ENCODE results near the gene TTLL9. TPM values are rescaled to one million over a fixed set of nuclear protein-coding genes. Genes with fewer than 3 reads are reported as not detected.

TTLL9 gene
- total RNA-seq, 1 donor from 2014 or later = 0.05 TPM

DNA sequence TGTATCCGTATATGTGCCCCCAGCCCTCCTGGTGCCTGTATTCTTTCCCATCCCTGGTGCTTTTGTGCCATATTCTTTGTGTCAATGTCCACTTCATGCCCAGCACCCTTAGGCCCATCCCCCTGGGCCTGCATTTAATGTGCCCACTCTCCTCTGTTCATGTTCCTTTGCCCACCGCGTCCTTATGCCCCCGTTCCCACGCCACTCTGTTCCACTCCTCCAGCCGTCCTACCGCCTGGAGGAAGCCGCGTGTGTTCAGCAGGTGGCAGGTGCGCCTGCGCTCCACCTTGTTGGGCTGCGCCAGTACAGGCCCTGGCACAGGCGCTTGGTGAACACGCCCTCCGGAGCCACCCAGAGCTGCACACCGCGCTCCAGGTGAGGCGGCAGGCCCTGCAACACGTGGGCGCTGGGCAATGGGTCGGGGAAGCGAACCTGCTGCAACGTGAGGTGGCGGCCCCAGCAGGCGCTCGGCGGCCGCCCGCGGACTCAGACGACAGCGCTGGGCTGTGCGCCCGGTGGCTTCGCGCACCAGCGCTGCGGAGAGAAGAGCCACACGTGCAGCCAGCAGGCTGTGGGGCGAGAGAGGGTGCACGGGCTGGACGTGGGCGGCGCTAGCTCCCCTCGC, 21.0 kb upstream of the TTLL9 start:
- DNase-seq = no peak
- no peak overlapping the region for H3K4me3 ChIP-seq

DNA sequence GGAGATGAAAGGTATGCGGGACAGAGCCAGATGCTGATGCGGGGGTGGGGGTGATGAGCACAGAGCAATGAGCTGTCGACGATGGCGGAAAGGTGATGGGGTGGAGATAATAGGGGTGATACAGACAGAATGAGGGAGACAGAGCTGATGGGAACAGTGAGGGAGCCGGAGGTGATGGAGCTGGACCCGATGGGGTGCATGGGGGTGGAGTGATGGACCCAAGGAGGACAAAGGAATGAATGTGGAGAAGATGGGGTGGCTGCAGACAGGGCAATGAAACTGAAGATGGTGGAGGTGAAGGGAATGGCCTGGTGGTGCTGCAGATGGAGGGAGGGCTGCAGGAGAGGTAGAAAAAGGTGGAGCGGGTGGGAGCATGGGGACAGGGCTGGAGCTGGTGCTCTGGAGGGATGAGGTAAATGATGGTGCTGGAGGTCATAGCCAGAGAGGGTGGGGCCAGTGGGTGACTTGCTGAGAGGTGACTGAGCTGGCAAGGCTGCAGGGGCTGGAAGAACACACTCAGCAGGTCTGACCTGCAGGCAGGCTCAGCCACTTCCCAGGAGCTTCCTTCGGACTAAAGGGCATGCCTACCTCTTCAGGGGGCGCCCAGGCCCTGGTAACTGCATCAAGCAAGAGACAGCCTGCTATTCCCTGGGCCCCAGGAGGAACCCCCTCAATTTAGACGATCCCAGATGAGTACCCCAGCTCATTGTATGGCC, 19.0 kb upstream of the TTLL9 start:
- Histone ChIP-seq H3K4me1 (peaks cover under 1% of the 10 kb centered on the region), H3K36me3 (no peaks in the 10 kb centered on the region), H3K27me3 (ENCODE audit: low read depth) (peaks cover 80% of the 10 kb centered on the region), H3K4me3 (no peak overlapping the region), H3K9me3 (replicated peaks) (no peaks in the 10 kb centered on the region), H3K27ac (replicated peaks) (no peak overlapping the region)
- intact Hi-C loops (cut with micrococcal nuclease) = loop anchor here (10.0 kb wide), 1 partner anchor 103 kb away; the partner anchor contains the start of gene PDRG1
- no peak for DNase-seq
- TF ChIP-seq, protein P1, sequence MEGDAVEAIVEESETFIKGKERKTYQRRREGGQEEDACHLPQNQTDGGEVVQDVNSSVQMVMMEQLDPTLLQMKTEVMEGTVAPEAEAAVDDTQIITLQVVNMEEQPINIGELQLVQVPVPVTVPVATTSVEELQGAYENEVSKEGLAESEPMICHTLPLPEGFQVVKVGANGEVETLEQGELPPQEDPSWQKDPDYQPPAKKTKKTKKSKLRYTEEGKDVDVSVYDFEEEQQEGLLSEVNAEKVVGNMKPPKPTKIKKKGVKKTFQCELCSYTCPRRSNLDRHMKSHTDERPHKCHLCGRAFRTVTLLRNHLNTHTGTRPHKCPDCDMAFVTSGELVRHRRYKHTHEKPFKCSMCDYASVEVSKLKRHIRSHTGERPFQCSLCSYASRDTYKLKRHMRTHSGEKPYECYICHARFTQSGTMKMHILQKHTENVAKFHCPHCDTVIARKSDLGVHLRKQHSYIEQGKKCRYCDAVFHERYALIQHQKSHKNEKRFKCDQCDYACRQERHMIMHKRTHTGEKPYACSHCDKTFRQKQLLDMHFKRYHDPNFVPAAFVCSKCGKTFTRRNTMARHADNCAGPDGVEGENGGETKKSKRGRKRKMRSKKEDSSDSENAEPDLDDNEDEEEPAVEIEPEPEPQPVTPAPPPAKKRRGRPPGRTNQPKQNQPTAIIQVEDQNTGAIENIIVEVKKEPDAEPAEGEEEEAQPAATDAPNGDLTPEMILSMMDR (IDR thresholded peaks at IDR 0.05; ENCODE audit: borderline replicate concordance) = no peak

More for the DNA sequence above, 21.0 kb upstream of the TTLL9 start:
- TF ChIP-seq, protein P1 (IDR thresholded peaks at IDR 0.05; ENCODE audit: borderline replicate concordance) = no peak
- Histone ChIP-seq H3K4me1 (peaks cover 3% of the 10 kb centered on the region), H3K9me3 (replicated peaks) (no peaks in the 10 kb centered on the region), H3K27me3 (ENCODE audit: low read depth) (peaks cover 60% of the 10 kb centered on the region), H3K27ac (replicated peaks) (no peak overlapping the region), H3K36me3 (no peaks in the 10 kb centered on the region)
- intact Hi-C loops (cut with micrococcal nuclease) = no loop called here

DNA sequence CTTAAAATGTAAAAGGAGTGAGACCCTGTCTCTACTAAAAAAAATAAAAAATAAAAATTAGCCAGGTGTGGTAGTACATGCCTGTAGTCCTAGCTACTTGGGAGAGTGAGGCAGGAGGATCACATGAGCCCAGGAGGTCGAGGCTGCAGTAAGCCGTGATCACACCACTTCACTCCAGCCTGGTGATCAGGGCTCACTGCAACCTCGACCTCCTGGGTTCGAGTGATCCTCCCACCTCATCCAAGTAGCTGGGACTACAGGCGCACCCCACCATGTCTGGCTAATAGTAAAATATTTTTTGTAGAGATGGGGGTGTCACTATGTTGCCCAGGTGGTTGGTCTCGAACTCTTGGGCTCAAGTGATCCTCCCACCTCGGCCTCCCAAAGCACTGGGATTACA, 17.0 kb upstream of the TTLL9 start:
- Histone ChIP-seq H3K27ac (replicated peaks) (no peak overlapping the region), H3K9me3 (replicated peaks) (no peaks in the 10 kb centered on the region), H3K4me1 (no peaks in the 10 kb centered on the region), H3K36me3 (no peaks in the 10 kb centered on the region), H3K4me3 (no peak overlapping the region), H3K27me3 (ENCODE audit: low read depth) (peaks cover 95% of the 10 kb centered on the region)
- intact Hi-C loops (cut with micrococcal nuclease) = loop anchor here (10.0 kb wide), 1 partner anchor 101 kb away; the partner anchor contains the start of gene PDRG1
- TF ChIP-seq, protein P1 (IDR thresholded peaks at IDR 0.05; ENCODE audit: borderline replicate concordance) = no peak
- DNase-seq = no peak

DNA sequence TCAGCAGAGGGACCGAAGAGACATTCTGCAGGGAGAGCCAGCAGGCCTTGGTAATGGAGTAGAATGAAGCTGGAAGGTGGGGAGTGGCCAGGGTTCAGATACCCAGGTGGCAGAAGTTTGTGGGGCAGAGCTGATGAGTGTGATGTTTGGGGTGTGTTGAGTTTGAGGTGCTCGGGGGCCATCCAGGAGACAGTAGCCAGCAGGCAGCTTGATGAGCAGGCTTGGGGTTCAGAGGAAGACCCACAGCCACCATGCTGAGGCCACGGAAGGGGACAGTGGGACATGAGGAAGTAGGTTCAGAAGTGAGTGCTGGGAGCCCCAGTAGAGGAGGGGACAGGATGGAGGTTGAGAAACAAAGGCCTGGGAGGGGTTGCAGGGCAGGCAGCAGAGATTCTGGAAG, 13.9 kb upstream of the TTLL9 start:
- Histone ChIP-seq H3K9me3 (replicated peaks) (no peaks in the 10 kb centered on the region), H3K4me1 (peaks cover 17% of the 10 kb centered on the region), H3K4me3 (no peak overlapping the region), H3K27ac (replicated peaks) (no peak overlapping the region), H3K27me3 (ENCODE audit: low read depth) (peaks cover 93% of the 10 kb centered on the region), H3K36me3 (no peaks in the 10 kb centered on the region)
- TF ChIP-seq, protein P1 (IDR thresholded peaks at IDR 0.05; ENCODE audit: borderline replicate concordance) = no peak
- intact Hi-C loops (cut with micrococcal nuclease) = loop anchor here (10.0 kb wide), 1 partner anchor 98 kb away; the partner anchor contains the start of gene PDRG1
- no peak for DNase-seq

DNA sequence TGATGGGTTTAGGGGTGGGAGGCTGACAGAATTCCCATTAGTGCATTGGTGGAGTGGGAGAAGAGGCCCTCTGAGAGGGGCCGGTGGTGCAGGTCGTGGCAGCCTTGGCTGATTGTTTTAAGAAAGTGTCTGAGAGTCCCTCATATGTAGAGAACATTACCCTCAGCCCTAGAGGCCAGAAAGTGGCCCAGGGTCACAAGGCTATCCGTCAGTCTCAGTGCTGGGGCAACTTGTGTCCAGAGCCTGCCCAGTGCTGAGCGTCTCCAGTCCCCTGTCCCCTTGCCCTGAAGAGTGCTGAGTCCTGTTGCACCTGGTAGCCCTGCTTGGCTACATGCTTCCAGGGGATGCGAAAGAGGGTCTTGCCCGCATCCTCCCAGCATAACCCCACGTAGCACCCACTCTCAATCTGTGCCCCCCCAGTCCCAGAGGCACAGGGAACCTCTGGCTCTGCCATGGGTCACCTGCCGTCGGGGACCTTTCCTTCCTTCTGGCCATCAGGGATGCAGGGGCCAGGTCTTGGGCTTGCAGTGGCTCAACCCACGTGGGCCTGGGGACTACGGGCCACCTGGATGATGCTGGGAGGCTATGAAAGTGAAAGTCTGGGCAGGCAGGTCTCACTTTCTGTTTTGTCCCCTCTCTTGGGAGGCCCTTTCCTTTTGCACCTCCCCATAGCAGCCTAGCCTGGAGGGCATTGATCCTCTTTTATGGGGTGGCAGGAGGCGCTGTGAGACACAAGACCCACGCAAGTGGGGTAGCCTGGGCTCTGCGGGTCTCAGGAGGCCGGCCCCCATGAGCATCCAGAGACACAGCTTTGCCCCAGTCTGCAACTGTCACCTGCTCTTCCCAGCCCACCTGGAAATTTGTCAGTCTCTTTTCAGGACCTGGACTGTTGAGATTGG, 12.3 kb upstream of the TTLL9 start:
- H3K36me3 ChIP-seq = no peaks in the 10 kb centered on the region
- no peak overlapping the region for H3K4me3 ChIP-seq
- peaks cover 82% of the 10 kb centered on the region for H3K27me3 ChIP-seq (ENCODE audit: low read depth)
- peaks cover 20% of the 10 kb centered on the region for H3K4me1 ChIP-seq
- no peak for DNase-seq
- intact Hi-C loops (cut with micrococcal nuclease) = loop anchor here (10.0 kb wide), 1 partner anchor 97 kb away; the partner anchor contains the start of gene PDRG1
- no peaks in the 10 kb centered on the region for H3K9me3 ChIP-seq (replicated peaks)
- no peak overlapping the region for H3K27ac ChIP-seq (replicated peaks)
- TF ChIP-seq, protein P1 (IDR thresholded peaks at IDR 0.05; ENCODE audit: borderline replicate concordance) = no peak

All from left ventricle myocardium inferior (tissue), 1 donor.